GM21390 (cell line): ENCODE measurements around the gene ASIC3.

ENCODE experiments used
- ATAC-seq: cut with Tn5 transposase; IDR thresholded peaks from one replicate; pipeline ENCODE4 v1.9.1; 2021; ENCODE audit not compliant: unreplicated experiment

Gene ASIC3

DNA sequence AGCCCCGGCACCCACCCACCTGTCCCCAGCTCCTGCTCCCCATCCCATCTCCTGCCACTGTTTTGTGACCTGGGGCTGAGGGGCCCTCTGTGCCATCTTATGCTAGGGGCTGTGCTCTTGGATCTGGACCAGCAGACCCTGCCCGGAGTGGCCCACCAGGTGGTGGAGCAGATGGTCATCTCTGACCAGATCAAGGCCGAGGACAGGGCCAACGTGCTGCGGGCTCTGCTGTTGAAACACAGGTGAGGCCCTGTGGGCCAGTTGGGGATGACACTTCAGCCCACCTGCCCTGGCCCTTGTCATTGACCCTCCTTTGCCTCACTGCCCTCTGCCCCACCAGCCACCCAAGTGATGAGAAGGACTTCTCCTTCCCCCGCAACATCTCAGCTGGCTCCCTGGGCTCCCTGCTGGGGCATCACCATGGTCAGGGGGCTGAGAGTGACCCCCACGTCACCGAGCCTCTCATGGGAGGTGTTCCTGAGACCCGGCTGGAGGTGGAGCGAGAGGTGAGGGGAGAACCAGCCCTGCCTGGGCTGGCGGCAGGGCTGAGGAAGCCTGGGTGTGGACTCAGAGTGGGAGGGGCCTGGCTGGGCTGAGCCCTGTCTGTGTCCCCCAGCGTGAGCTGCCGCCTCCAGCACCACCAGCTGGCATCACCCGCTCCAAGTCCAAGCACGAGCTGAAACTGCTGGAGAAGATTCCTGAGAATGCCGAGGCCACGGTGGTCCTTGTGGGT lies 21.7 kb downstream of the ASIC3 start:
- ATAC-seq = no peak

DNA sequence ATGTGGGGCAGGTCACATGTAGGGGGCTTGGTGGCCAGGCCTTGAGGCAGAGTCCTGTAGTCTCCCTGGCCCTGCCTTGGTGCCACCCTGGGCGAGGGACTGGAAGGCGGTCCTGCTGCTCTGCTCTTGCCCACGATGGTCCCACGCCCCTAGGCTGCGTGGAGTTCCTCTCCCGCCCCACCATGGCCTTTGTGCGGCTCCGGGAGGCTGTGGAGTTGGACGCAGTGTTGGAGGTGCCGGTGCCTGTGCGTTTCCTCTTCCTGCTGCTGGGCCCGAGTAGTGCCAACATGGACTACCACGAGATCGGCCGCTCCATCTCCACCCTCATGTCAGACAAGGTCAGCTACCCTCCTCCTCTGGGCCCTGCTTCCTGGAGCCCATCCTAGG lies 22.2 kb downstream of the ASIC3 start:
- ATAC-seq = no peak

DNA sequence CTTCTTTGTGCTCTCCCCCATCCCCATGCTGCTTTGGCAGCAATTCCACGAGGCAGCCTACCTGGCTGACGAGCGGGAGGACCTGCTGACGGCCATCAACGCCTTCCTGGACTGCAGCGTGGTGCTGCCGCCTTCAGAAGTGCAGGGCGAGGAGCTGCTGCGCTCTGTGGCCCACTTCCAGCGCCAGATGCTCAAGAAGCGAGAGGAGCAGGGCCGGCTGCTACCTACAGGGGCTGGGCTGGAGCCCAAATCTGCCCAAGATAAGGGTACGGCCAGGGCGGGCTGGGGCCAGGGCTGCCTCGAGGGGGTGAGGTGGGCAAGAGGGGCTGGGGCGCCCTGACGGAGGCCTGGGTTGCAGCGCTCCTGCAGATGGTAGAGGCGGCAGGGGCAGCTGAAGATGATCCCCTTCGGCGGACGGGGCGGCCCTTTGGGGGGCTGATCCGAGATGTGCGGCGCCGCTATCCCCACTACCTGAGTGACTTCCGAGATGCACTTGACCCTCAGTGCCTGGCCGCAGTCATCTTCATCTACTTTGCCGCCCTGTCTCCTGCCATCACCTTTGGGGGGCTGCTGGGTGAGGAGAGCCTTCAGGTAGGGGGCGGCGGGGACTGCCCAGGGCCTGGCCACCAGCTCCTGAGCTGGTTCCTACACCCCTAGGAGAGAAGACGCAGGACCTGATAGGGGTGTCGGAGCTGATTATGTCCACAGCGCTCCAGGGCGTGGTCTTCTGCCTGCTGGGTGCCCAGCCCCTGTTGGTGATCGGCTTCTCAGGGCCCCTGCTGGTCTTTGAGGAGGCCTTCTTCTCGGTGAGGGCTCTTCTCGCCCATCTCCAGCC lies 22.9 kb downstream of the ASIC3 start:
- ATAC-seq = no peak

DNA sequence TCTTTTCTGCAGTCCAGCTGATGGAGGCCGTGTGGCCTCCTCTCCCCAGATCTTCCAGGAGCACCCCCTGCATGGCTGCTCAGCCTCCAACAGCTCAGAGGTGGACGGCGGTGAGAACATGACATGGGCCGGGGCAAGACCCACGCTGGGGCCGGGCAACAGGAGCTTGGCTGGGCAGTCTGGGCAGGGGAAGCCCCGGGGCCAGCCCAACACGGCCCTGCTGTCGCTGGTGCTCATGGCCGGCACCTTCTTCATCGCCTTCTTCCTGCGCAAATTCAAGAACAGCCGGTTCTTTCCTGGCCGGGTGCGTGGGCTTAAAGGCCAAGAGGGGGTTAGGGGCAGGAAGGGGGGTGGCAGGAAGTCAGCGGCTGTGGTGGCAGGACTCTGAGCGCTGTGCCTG lies 25.7 kb downstream of the ASIC3 start:
- no peak for ATAC-seq

DNA sequence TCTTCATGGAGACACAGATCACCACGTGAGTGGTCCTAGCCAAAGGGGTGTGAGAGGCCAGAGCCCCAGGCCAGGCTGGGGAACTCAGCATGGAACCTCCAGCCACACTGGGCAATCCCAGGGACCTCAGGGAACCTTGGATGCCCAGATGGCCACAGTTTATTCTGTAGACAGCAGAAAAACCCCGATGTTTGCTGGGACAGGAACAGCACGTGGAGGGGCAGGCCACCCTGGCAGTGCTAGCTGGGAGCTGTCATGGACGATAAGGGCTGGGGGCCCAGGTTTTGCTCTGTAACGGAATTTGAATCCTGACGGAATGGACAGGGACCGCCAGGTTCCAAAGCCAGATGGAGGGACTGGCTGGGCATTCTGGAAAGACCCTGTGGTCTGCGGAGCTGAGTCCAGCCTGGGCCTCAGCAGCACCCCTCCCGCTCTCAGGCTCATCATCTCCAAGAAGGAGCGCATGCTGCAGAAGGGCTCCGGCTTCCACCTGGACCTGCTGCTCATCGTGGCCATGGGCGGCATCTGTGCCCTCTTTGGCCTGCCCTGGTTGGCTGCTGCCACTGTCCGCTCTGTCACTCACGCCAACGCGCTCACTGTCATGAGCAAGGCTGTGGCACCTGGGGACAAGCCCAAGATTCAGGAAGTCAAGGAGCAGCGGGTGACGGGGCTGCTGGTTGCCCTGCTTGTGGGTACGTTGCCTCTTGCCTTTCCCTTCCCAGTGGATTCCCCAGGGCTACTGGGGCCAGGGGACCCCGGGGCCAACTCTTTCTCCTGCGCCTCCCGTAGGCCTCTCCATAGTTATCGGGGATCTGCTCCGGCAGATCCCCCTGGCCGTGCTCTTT lies 26.7 kb downstream of the ASIC3 start:
- no peak for ATAC-seq

DNA sequence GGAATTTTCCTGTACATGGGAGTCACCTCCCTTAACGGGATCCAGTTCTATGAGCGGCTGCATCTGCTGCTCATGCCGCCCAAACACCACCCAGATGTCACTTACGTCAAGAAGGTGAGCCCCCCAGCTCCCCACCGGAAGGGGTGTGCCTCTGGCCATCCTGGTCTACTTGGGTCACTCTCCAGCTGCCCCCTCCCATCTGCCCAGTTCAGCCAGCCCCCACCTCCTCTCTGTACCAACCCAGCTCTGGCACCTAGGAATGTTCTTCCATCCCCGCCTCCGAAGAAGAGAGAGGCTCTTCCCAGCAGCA lies 27.3 kb downstream of the ASIC3 start:
- ATAC-seq = no peak

DNA sequence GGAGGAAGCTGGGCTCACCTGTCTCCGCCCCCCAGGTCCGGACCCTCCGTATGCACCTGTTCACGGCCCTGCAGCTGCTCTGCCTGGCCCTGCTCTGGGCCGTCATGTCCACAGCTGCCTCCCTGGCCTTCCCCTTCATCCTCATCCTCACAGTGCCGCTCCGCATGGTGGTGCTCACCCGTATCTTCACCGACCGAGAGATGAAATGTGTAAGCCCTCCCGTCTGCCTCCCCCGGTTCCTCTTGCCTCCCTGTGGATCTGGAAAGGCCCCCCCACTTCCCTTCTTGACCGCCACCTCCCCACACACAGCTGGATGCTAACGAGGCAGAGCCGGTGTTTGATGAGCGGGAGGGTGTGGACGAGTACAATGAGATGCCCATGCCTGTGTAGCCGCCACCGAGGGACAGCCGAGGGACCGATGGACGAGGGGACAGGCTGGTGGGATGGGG lies 27.7 kb downstream of the ASIC3 start:
- ATAC-seq = no peak

DNA sequence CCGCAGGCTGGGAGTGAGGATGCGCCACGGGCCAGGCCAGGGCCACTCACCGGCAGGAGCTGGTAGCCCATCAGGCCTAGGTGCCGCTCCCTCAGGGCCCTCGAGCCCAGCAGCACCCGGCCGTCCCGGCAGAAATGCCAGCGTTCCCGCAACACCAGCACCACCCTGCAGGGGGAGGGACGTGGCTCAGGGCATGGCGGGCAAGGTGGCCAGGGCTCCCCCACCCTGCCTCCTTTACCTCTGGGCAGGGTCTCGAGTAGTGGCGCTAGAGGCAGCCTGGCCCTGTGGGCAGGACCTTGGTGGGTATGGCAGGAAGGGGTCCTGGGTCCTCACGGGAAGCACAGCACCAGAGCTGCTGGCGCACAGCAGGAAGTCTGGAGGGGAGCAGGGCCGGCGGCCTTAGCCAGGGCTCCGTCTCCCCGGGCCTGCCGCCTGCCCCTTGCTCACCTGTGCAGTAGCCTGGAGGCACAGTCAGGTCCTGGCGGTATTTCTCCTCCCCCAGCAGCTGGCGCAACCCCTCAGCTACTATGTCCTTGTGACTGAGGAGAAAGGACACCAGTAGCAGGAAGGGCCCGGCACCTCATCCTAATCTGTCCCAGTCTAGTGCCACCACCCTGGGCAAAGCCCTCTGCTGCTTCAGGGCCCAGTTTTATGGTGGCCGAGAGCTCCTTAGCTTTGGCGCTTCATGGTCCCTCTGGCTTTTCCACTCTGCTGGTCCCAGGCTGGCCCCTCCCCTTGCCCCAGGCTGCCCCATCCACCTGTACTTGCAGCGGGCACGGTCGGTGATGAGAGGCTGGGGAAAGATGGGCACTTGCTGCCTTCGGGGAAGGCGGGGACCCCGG lies 28.8 kb downstream of the ASIC3 start:
- ATAC-seq = no peak

DNA sequence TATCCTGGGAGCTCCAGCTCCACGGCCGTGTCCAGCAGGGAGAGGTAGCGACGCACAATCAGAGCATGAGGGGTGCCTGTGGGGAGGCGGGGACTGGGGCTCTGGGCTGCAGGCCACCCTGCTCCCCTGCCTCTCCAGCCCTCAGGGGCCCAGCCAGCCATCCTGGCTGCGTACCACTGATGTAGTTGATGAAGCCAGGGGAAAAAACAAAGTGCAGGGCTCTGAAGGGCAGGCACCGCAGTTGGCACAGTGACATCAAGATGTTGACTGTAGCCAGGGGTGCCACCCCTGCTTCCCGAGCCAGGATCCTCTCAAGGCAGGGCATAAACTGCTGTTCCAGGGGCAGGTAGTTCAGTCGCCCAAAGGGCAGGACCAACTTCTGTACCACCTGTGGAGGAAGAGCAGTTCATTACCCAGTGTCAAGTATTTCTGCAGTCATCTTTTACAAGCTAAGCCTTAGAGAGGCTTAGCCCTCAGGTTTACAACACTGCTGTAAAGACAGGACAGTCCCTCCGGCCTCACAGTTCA lies 29.4 kb downstream of the ASIC3 start:
- no peak for ATAC-seq

DNA sequence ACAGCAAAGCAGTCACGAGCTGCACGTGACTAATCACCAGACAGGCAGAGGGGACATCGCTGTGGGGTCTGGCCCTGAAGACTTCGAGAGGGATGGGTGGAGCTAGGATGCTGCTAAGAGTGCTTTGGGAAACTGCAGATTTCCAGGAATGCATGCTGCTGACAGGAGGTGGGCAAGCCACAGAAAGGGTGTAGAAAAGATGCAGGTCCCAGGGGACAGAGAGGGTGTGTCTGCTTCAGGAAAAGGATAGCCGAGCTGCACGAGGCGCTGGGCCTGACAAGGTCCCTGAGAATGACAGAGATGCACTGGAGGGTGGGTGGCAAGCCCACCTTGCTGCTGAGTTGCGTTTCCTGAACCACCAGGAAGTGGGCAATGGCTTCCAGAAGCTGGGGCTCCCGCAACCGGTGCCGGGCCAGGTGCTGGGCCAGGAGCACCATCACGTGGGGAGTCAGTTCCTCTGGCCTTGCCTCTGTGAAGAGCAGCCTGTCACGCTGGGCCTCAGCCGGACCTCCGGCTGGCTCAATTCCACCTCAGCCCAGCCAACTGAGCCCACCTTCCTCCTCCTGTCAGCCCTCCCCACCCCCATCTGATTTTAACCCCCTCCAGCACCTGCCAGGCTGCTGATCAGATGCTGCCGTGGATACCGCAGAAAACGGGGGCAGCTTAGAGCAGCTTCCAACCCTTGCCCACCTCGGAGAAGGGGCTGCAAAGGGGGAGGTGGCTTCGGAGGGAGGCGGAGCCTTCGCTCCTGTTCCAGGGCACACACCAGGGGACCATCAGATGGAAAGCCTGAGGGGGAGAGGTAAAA lies 30.1 kb downstream of the ASIC3 start:
- no peak for ATAC-seq

DNA sequence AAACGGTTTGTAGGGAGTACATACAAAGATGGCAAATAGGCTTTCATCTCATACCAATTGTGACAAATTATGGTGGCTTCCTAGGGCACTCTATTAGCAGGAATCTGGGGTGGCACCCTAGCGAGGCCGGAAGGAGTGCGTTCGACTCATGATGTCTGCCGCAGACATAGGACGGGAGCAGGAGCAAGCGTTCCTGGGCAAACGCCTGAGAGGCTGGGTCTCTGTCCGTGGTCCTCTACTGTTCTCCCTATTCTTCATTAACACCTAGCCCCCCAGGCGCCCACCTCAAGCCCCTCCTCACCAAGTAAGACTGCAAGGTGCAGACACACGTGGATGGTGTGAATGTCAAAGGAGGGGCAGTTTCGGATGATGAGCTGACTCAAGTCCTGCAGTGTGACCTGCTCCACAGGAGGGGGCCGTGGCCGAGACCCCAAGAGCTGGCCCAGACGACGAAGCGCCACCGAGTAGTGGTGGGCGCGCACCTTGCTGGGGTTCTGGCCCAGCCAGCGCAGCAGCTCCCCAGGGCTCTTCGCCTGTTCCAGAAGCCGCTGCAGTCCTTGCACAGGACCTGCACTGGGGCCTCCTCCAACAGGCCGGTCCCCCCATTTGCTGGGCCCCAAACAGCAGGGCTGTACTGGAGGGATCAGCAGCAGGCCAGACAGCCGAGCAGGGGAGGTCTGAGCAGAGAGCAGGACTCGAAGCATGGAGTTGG lies 31.0 kb downstream of the ASIC3 start:
- ATAC-seq = no peak

DNA sequence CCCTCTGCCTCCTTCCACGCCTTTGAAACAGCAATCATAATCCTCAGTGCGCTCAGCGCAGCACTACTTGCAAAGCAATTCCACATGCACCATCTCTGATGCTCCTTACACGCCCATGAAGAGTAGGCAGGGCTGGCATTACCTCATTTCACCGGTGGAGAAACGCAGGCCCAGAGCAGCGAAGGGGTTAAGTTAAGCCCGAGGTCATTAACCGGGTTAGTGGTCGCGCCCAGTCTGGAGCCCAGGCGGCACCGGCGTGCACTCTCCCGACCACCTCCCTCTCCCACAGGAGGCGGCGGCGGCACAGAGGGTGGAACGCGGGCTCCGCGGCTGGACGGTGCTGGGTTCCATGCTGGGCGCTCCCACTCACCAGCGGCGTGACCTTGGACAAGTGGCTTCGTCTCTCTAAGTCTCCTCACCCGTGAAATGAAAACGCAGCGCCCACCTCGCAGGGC lies 31.8 kb downstream of the ASIC3 start:
- ATAC-seq = peak; percentile 1

DNA sequence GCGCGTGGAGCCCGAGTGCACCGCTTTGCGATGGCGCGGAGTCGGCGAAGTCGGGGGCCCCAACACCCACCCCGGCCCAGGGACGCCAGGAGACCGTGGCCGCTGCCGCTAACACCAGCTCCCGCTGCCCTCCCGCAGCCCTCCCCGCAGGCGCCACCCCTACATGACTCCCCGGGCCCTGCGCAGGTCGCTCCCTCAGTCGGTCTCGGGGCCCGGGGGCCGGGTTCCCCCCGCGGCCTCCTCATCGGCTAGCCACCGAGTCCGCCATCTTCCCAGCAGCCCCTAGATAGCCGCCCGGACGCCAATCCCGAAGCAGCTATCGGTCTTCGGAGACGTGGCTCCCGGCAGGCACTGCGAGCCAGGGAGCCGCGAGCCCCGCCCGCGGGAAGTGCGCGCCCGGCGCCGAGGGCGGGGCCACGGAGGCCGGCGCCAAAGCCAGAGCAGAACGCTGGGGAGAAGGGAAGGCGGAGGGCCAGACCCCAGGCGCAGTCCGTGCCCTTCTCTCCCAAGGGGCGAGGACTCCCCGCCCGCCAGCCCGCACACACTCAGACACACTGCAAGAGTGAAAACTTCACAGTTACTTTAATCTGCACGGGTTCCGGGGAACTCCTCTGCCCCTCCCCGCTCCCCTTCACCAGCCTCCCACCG lies 32.3 kb downstream of the ASIC3 start, which contains the start of gene FASTK:
FASTK (minus strand) TSS at position 288 of the 648 bp plus-strand sequence; CDS start at position 245, 43 bp downstream.
- ATAC-seq = peak; percentile 68

DNA sequence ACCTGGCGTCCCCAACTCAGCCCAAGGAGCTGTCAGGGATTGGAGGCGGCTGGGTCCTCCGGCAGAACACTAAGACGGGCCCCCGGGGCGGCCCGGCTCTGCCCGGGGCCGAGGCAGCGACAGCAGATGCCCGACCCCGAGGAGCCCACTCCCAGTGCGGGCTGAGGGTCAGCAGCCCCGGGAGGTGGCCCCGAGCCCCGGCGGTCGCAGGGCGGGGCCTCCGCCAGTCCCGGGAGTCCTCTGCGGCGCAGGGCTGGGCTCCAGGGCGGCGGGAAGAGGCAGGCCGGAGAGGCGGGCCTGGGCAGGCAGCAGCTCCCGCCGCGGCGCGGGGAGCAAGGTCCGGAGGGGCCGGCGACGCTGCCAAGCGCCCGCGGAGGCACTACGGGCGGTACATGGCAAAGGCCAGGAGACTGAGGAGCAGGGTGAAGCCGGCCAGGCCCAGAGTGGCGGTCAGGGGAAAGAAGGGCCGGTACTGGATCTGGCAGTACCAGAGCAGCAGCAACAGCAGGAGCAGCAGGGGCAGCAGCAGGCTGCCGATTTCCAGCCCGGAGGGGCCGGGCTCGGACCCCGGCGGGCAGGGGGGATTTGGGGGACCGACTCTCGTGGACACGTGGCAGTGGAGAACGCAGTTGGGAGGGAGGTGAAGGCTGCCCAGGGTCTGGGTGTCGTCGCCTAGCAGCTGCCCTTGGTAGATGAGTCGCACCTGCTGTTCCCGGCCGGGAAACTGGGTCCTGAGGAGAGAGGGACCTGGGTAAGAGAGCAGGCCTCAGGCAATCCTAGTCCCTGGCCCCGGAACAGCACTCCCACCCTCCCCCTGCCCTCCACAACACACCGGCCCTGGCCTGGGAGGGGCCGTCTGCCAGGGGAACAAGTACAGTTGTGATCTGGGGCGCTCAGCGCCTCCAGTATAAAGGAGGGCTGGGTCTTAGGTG lies 33.1 kb downstream of the ASIC3 start:
- peak; percentile 0 for ATAC-seq

DNA sequence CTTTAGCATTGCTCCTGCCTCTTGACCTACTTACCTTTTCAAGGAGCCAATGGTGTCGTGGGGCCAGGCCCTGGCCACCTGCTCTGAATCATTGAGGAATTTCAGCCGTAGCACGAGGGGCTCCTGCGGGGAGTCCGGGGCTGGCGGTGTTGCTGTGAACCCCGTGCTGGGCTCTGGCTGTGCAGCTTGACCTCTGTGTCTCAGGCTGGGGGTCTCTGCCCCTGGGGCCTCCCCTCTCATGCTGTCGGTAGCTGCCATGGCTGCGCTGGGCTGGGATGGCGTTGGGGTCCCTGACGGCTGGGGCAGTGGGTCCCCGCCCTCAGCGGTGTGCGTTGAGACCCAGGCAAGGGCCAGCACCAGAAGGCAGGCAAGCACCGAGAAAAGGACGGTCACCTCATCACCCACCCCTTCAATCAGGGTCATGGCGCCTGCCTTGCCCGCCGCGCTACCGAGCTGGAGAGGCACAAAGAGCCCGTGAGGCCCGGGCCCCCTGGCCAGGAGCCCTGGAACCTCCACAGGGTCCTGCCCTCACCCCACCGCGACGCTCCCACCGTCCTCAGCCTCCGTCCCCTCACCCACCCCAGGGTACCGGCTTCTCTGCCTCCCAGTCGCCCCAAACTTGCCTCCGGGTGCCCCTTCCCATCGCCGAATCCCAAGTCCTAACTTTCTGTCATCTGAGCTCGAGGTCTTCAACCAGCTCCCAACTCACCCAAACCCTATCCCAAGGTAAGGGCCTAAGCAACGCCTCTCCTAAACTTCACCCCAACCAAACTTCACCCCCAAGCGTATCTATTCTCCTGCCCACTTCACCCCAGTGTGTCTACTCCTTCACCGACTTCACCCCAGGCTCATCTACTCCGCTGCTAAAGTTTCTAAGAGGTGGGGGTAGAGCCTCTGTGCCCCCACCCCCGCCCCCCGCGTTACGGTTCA lies 34.1 kb downstream of the ASIC3 start:
- no peak for ATAC-seq
